ENCODE data around the gene RASSF3. TPM values are rescaled to one million over a fixed set of nuclear protein-coding genes. Genes with fewer than 3 reads are reported as not detected.

Gene RASSF3
- total and polyA plus RNA-seq, 9 donors: 18.2 to 64.5 (median 33.3) TPM

- no peaks in the 10 kb centered on the region for H3K9me3 ChIP-seq
- no peaks in the 10 kb centered on the region for H3K36me3 ChIP-seq
- TF ChIP-seq POLR2A (IDR thresholded peaks at IDR 0.05): no peak
- TF ChIP-seq, protein P1, sequence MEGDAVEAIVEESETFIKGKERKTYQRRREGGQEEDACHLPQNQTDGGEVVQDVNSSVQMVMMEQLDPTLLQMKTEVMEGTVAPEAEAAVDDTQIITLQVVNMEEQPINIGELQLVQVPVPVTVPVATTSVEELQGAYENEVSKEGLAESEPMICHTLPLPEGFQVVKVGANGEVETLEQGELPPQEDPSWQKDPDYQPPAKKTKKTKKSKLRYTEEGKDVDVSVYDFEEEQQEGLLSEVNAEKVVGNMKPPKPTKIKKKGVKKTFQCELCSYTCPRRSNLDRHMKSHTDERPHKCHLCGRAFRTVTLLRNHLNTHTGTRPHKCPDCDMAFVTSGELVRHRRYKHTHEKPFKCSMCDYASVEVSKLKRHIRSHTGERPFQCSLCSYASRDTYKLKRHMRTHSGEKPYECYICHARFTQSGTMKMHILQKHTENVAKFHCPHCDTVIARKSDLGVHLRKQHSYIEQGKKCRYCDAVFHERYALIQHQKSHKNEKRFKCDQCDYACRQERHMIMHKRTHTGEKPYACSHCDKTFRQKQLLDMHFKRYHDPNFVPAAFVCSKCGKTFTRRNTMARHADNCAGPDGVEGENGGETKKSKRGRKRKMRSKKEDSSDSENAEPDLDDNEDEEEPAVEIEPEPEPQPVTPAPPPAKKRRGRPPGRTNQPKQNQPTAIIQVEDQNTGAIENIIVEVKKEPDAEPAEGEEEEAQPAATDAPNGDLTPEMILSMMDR (IDR thresholded peaks at IDR 0.05): no peak
- TF ChIP-seq EP300 (IDR thresholded peaks at IDR 0.05): no peak
- H3K4me3 ChIP-seq: no peak overlapping the region
- no peak overlapping the region for H3K27ac ChIP-seq
- 35 to 46% (median 45%) methylated on average over 3 of the region's 3 CpGs for WGBS, 3 donors
- intact Hi-C loops (cut with DNase I): no loop called here
- no peak for DNase-seq
- no peaks in the 10 kb centered on the region for H3K27me3 ChIP-seq
- H3K4me1 ChIP-seq (ENCODE audit: insufficient read depth): no peaks in the 10 kb centered on the region
Observed at GRCh38 chr12:64706306-64706705, 96.0 kb downstream of the RASSF3 start.

DNA sequence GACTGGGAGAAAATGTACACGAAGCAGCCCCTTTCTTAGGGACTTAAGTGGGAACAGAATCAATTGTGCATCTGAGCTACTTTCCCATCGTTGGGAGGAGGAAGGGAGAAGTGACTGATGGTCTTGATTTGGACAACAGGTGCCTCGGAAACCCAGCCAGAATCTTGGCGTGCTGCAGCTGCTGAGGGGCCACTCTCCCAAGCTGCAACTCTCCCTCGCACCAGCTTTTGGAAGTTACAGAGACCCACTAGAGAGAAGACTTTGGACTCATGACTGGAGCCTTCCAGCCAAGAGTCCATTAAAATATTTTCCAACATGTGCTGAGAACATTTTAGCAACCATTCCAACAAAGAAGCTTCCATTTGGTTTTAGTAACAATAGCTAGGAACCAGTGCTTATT lies 96.6 kb downstream of the RASSF3 start:
- Histone ChIP-seq H3K36me3 (no peaks in the 10 kb centered on the region), H3K27ac (no peak overlapping the region), H3K4me1 (ENCODE audit: insufficient read depth) (no peaks in the 10 kb centered on the region), H3K9me3 (no peaks in the 10 kb centered on the region), H3K27me3 (no peaks in the 10 kb centered on the region), H3K4me3 (no peak overlapping the region)
- intact Hi-C loops (cut with DNase I): no loop called here
- WGBS, 3 donors: 60 to 76% (median 69%) methylated on average over 5 of the region's 5 CpGs
- no peak for DNase-seq
- TF ChIP-seq, protein P1 (IDR thresholded peaks at IDR 0.05): no peak
- TF ChIP-seq POLR2A (IDR thresholded peaks at IDR 0.05): no peak
- TF ChIP-seq EP300 (IDR thresholded peaks at IDR 0.05): no peak

- Histone ChIP-seq H3K9me3 (no peaks in the 10 kb centered on the region), H3K4me1 (ENCODE audit: insufficient read depth) (no peaks in the 10 kb centered on the region), H3K27me3 (no peaks in the 10 kb centered on the region), H3K27ac (no peak overlapping the region), H3K36me3 (no peaks in the 10 kb centered on the region), H3K4me3 (no peak overlapping the region)
- TF ChIP-seq, protein P1 (IDR thresholded peaks at IDR 0.05): no peak
- TF ChIP-seq POLR2A (IDR thresholded peaks at IDR 0.05) (no peak), EP300 (IDR thresholded peaks at IDR 0.05) (no peak)
- 70 to 81% (median 73%) methylated on average over 4 of the region's 4 CpGs for WGBS, 3 donors
- intact Hi-C loops (cut with DNase I): no loop called here
- DNase-seq: no peak
Observed at GRCh38 chr12:64707362-64707761, 97.1 kb downstream of the RASSF3 start.

GRCh38 chr12:64707926-64708325 lies 97.6 kb downstream of the RASSF3 start:
- intact Hi-C loops (cut with DNase I): no loop called here
- Histone ChIP-seq H3K9me3 (no peaks in the 10 kb centered on the region), H3K4me3 (no peak overlapping the region), H3K36me3 (no peaks in the 10 kb centered on the region), H3K27ac (no peak overlapping the region), H3K4me1 (ENCODE audit: insufficient read depth) (no peaks in the 10 kb centered on the region), H3K27me3 (no peaks in the 10 kb centered on the region)
- no peak for DNase-seq
- no peak for TF ChIP-seq EP300 (IDR thresholded peaks at IDR 0.05)
- no peak for TF ChIP-seq POLR2A (IDR thresholded peaks at IDR 0.05)
- TF ChIP-seq, protein P1 (IDR thresholded peaks at IDR 0.05): no peak
- WGBS, 3 donors: 87 to 91% (median 91%) methylated on average over 2 of the region's 2 CpGs
